GM13976 (cell line): ENCODE results near the gene CAMK1D.

ENCODE experiments used
- DNase-seq: peaks from one replicate; pipeline ENCODE4 v3.0.0; 2012; ENCODE audit warnings: low spot score
- CTCF ChIP-seq: IDR thresholded peaks from 2 replicates; pipeline ENCODE4 v1.5.1; 2012; ENCODE audit warnings: borderline replicate concordance, mild to moderate bottlenecking; ENCODE audit not compliant: insufficient read depth; ENCODE audit errors: extremely low read depth, missing control alignments, control extremely low read depth
- in situ Hi-C: fragments of 300-500 bp; cut with MboI; formaldehyde crosslinking; loops from one replicate; pipeline ENCODE4 v1.12.0; 2022; ENCODE audit warnings: low sequenced_read_pairs, mixed read lengths, inconsistent platforms; ENCODE audit not compliant: unreplicated experiment

CAMK1D gene

GRCh38 chr10:12479437-12479844, 130.1 kb downstream of the CAMK1D start:
- no peak for TF ChIP-seq CTCF
- no peak for DNase-seq
- in situ Hi-C loops, result no loop called here

- in situ Hi-C loops, result no loop called here
- no peak for DNase-seq
- TF ChIP-seq CTCF, result no peak
These were observed 130.6 kb downstream of the CAMK1D start for GRCh38 chr10:12479924-12480323.

GRCh38 chr10:12480440-12480839, 131.1 kb downstream of the CAMK1D start:
- no peak for TF ChIP-seq CTCF
- in situ Hi-C loops, result no loop called here
- no peak for DNase-seq

GRCh38 chr10:12481924-12482323, 132.6 kb downstream of the CAMK1D start:
- no peak for DNase-seq
- in situ Hi-C loops, result no loop called here
- no peak for TF ChIP-seq CTCF

- in situ Hi-C loops, result no loop called here
- DNase-seq, result no peak
- TF ChIP-seq CTCF, result no peak
These were observed 133.2 kb downstream of the CAMK1D start for GRCh38 chr10:12482587-12482986.

GRCh38 chr10:12484002-12484918, 134.9 kb downstream of the CAMK1D start:
- DNase-seq, result no peak
- TF ChIP-seq CTCF, result no peak
- in situ Hi-C loops, result no loop called here
